Right atrium auricular region (tissue), 2 donors: ENCODE measurements around the gene DNAAF1. TPM values are rescaled to one million over a fixed set of nuclear protein-coding genes. Genes with fewer than 3 reads are reported as not detected.

Experiments used
- DNase-seq: peaks from one replicate; pipeline ENCODE4 v3.0.0-alpha.2; 2019; ENCODE audit warnings: low spot score
- H3K27ac ChIP-seq, 2 donors: fragments of 200-600 bp; sonication (generic); 1 replicate in 1 of 2; 2 replicates in 1 of 2; pipeline ENCODE4 v1.5.1; 2016 to 2019
- H3K27me3 ChIP-seq, 2 donors: fragments of 200-600 bp; sonication (generic); one replicate each; pipeline versions ENCODE4 v1.5.1 to v1.6.0; 2017 to 2019
- H3K36me3 ChIP-seq: fragments of 200-600 bp; sonication (generic); one replicate; pipeline ENCODE4 v1.5.1; 2016
- H3K4me1 ChIP-seq, 2 donors: fragments of 200-600 bp; sonication (generic); one replicate each; pipeline versions ENCODE4 v1.5.1 to v1.6.0; 2017 to 2019
- H3K4me3 ChIP-seq, 2 donors: fragments of 200-600 bp; sonication (generic); 1 replicate in 1 of 2; 2 replicates in 1 of 2; pipeline ENCODE4 v1.5.1; 2017 to 2019; ENCODE audit warnings: mild to moderate bottlenecking in 1 of 2, moderate library complexity in 1 of 2
- H3K9me3 ChIP-seq, 2 donors: fragments of 200-600 bp; sonication (generic); one replicate each; pipeline ENCODE4 v1.5.1; 2019
- CTCF ChIP-seq, 2 donors: fragments of 200-600 bp; sonication (generic); IDR thresholded peaks; one replicate each; pipeline ENCODE4 v1.5.1; 2019; ENCODE audit warnings: antibody characterized with exemption in 2 of 2
- total RNA-seq, 2 donors: library from RNA; depleted of rRNA; stranded (reverse); fragments of >200 nt; gene quantifications; one replicate each; pipeline ENCODE4 v1.1.0, GENCODE V29; 2016

The DNAAF1 gene
- total RNA-seq, 2 donors from 2014 or later: 1.8 TPM; not detected in 1

GRCh38 chr16:84166796-84167695 is 21.9 kb downstream of the DNAAF1 start:
- TF ChIP-seq CTCF (IDR thresholded peaks at IDR 0.05): no peak
- no peak for DNase-seq
- no peak overlapping the region for H3K4me3 ChIP-seq
- H3K9me3 ChIP-seq: no peaks in the 10 kb centered on the region
- H3K27me3 ChIP-seq: no peaks in the 10 kb centered on the region
- H3K4me1 ChIP-seq: no peaks in the 10 kb centered on the region
- no peak overlapping the region for H3K27ac ChIP-seq
- no peaks in the 10 kb centered on the region for H3K36me3 ChIP-seq

- Histone ChIP-seq H3K27me3 (no peaks in the 10 kb centered on the region), H3K4me3 (no peak overlapping the region), H3K9me3 (no peaks in the 10 kb centered on the region), H3K36me3 (no peaks in the 10 kb centered on the region), H3K27ac (no peak overlapping the region), H3K4me1 (peaks cover 0 to 4% of the 10 kb centered on the region in 2 donors)
- no peak for DNase-seq
- TF ChIP-seq CTCF (IDR thresholded peaks at IDR 0.05): no peak
Observed at GRCh38 chr16:84169765-84170310, 24.7 kb downstream of the DNAAF1 start.

GRCh38 chr16:84174396-84174795 is 29.3 kb downstream of the DNAAF1 start:
- Histone ChIP-seq H3K4me1 (peaks cover 0 to 47% of the 10 kb centered on the region in 2 donors), H3K36me3 (peaks cover 8% of the 10 kb centered on the region), H3K27ac (no peak overlapping the region), H3K4me3 (no peak overlapping the region), H3K27me3 (no peaks in the 10 kb centered on the region), H3K9me3 (no peaks in the 10 kb centered on the region)
- no peak for TF ChIP-seq CTCF (IDR thresholded peaks at IDR 0.05)
- no peak for DNase-seq

- H3K27me3 ChIP-seq: no peaks in the 10 kb centered on the region
- no peak for DNase-seq
- peaks cover 0 to 47% of the 10 kb centered on the region in 2 donors for H3K4me1 ChIP-seq
- no peak overlapping the region for H3K4me3 ChIP-seq
- H3K9me3 ChIP-seq: no peaks in the 10 kb centered on the region
- peak; percentile 37 to 85 for TF ChIP-seq CTCF (IDR thresholded peaks at IDR 0.05)
- peaks cover 19% of the 10 kb centered on the region for H3K36me3 ChIP-seq
- H3K27ac ChIP-seq: peak overlapping the region; percentile 70 to 73
Observed at GRCh38 chr16:84175350-84176081, 30.4 kb downstream of the DNAAF1 start.

- DNase-seq: no peak
- Histone ChIP-seq H3K27me3 (no peaks in the 10 kb centered on the region), H3K4me3 (no peak overlapping the region), H3K36me3 (peaks cover 28% of the 10 kb centered on the region), H3K27ac (peak overlapping the region; percentile 70 to 73), H3K9me3 (no peaks in the 10 kb centered on the region), H3K4me1 (peaks cover 0 to 55% of the 10 kb centered on the region in 2 donors)
- no peak for TF ChIP-seq CTCF (IDR thresholded peaks at IDR 0.05)
Observed at GRCh38 chr16:84176192-84177053, 31.3 kb downstream of the DNAAF1 start.
